Stomach (tissue), 9 donors: ENCODE data around the gene IQSEC1. TPM values are rescaled to one million over a fixed set of nuclear protein-coding genes. Genes with fewer than 3 reads are reported as not detected.

Source experiments
- DNase-seq, 2 donors: peaks; one replicate each; pipeline versions ENCODE4 v3.0.0 to v3.0.0-alpha.2; 2013 to 2019
- H3K27ac ChIP-seq, 5 donors: fragments of 200-600 bp in 4 of 5; sonication (generic) in 4 of 5; one replicate each; pipeline ENCODE4 v1.5.1; 2013 to 2019; ENCODE audit warnings: mild to moderate bottlenecking in 1 of 5, moderate library complexity in 1 of 5
- H3K27me3 ChIP-seq, 3 donors: fragments of 200-600 bp; sonication (generic); one replicate each; pipeline ENCODE4 v1.5.1; 2017 to 2019; ENCODE audit warnings: mixed run types in 1 of 3
- H3K36me3 ChIP-seq, 4 donors: fragments of 200-600 bp; sonication (generic); 1 replicate in 3 of 4; 2 replicates in 1 of 4; pipeline ENCODE4 v1.5.1; 2016 to 2019
- H3K4me1 ChIP-seq, 4 donors: fragments of 200-600 bp; sonication (generic); one replicate each; pipeline ENCODE4 v1.5.1; 2016 to 2019
- H3K4me3 ChIP-seq, 4 donors: fragments of 200-600 bp; sonication (generic) in 3 of 4; one replicate each; pipeline ENCODE4 v1.5.1; 2016 to 2019; ENCODE audit warnings: mild to moderate bottlenecking in 1 of 4
- H3K9me3 ChIP-seq, 4 donors: fragments of 200-600 bp; sonication (generic); one replicate each; pipeline ENCODE4 v1.5.1; 2016 to 2019
- EP300 ChIP-seq: sonication (generic); formaldehyde crosslinking; IDR thresholded peaks from one replicate; pipeline ENCODE4 v1.6.1; 2017; ENCODE audit warnings: antibody characterized with exemption
- POLR2A ChIP-seq, 4 donors: fragments of 450-650 bp; IDR thresholded peaks; one replicate each; pipeline ENCODE4 v1.6.1; 2016; ENCODE audit warnings: antibody characterized with exemption in 4 of 4, control low read depth in 2 of 4, mild to moderate bottlenecking in 1 of 4, moderate library complexity in 1 of 4
- POLR2AphosphoS5 ChIP-seq, 3 donors: sonication (generic); formaldehyde crosslinking; IDR thresholded peaks; one replicate each; pipeline ENCODE4 v1.6.1; 2016; ENCODE audit warnings: antibody characterized with exemption in 3 of 3
- WGBS, 5 donors: extraction: QIAGEN DNeasy Blood & Tissue Kit in 3 of 5; methylation state at CpG; one replicate each; pipeline versions ENCODE4 v1.1.5 to v1.1.7; 2013 to 2018; 5-methylcytosine and 5-hydroxymethylcytosine counted together
- intact Hi-C: fragments of 100-400 bp; cut with DNase I; formaldehyde crosslinking; loops from one replicate; pipeline ENCODE4 v1.15.1; 2023; ENCODE audit warnings: low total_unique reads
- polyA plus RNA-seq, 3 donors: library from polyadenylated mRNA; stranded (reverse); fragments of 200-250 nt; gene quantifications; one replicate each; pipeline ENCODE4 v1.2.3, GENCODE V29; 2013
- total RNA-seq, 5 donors: library from RNA; depleted of rRNA; stranded (reverse); fragments of >200 nt; gene quantifications; one replicate each; pipeline versions ENCODE4 v1.1.0 to v1.2.3, GENCODE V29; 2014 to 2016
- TF ChIP-seq, protein P1 (sequence below), 7 experiments: fragments of 450-650 bp in 4 of 7; fragments of 200-600 bp in 3 of 7; sonication (generic) in 3 of 7; IDR thresholded peaks; one replicate each; pipeline ENCODE4 v1.5.1; 2016 to 2019; ENCODE audit warnings: antibody characterized with exemption in 7 of 7, control low read depth in 2 of 7, mild to moderate bottlenecking in 1 of 7
- donor health status: healthy with polysubstance abuse.
- donor health status: Bipolar disorder and iron deficiency.
- donor health status: healthy.

IQSEC1 gene
- total and polyA plus RNA-seq, 8 donors = 6.7 to 46.9 (median 20.8) TPM

DNA sequence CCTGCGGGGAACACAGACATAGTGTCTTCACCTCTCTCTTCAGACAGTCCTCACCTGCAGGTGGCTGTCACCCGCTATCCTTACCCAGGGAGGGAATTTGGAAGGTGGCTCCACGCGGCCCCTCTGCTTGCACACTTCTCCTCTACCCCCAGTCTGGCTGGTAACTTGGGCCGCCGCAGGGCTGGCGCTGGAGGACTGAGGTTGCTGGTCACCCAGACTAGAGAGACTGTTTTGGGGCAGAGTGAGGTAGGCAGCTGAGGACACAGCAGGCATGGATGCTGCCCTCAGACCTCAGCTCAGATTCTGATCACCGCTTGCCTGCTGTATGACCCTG lies 12.6 kb upstream of the IQSEC1 start:
- WGBS, 5 donors = 84 to 95% (median 90%) methylated on average over 8 of the region's 8 CpGs
- intact Hi-C loops = loop anchor here (10.0 kb wide), 1 partner anchor 379 kb away; no protein-coding TSS in a partner anchor
- Histone ChIP-seq H3K4me3 (no peak overlapping the region), H3K27ac (no peak overlapping the region), H3K4me1 (no peaks in the 10 kb centered on the region), H3K9me3 (no peaks in the 10 kb centered on the region), H3K27me3 (no peaks in the 10 kb centered on the region), H3K36me3 (no peaks in the 10 kb centered on the region)
- no peak for DNase-seq
- TF ChIP-seq POLR2A (IDR thresholded peaks at IDR 0.05) (no peak), EP300 (no peak), POLR2AphosphoS5 (IDR thresholded peaks at IDR 0.05) (no peak)
- TF ChIP-seq, protein P1, sequence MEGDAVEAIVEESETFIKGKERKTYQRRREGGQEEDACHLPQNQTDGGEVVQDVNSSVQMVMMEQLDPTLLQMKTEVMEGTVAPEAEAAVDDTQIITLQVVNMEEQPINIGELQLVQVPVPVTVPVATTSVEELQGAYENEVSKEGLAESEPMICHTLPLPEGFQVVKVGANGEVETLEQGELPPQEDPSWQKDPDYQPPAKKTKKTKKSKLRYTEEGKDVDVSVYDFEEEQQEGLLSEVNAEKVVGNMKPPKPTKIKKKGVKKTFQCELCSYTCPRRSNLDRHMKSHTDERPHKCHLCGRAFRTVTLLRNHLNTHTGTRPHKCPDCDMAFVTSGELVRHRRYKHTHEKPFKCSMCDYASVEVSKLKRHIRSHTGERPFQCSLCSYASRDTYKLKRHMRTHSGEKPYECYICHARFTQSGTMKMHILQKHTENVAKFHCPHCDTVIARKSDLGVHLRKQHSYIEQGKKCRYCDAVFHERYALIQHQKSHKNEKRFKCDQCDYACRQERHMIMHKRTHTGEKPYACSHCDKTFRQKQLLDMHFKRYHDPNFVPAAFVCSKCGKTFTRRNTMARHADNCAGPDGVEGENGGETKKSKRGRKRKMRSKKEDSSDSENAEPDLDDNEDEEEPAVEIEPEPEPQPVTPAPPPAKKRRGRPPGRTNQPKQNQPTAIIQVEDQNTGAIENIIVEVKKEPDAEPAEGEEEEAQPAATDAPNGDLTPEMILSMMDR (IDR thresholded peaks at IDR 0.05) = no peak

DNA sequence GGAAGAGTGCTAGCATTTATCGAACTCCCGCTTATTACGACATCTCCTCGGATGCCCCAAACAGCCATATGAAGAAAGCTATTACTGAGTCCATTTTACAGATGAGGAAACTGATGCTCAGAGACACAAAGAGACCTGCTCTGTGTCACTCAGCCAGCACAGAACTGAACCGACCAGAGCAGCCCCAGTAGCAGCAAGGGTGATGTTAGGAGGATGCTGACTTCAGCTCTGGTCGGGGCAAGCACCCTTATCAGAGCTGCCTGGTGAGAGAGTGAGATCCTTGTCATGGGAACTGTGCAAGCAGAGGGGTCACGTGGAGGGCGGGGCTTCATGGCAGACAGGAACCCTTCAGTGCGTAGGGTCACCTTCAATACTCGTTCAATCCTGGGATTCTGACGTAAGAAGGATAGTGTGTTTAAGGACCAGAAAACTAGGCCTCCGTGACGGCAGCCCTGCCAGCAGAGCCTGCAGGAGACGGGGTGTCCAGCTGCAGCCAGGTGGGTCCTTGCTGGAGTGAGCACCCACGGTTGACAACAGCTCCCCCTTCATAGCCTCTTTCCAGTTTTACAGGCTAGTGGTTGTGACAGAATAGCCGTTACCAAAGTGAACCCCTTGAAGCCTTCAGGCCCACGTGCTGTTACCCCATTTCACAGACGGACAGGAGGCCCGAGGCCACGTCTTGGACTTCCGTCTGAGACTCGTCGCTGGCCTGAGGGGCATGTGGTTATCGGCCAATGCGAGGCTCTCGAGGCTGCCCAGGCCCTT lies 12.0 kb upstream of the IQSEC1 start:
- Histone ChIP-seq H3K27ac (no peak overlapping the region), H3K27me3 (no peaks in the 10 kb centered on the region), H3K9me3 (no peaks in the 10 kb centered on the region), H3K4me3 (no peak overlapping the region), H3K4me1 (no peaks in the 10 kb centered on the region), H3K36me3 (no peaks in the 10 kb centered on the region)
- no peak for TF ChIP-seq POLR2A (IDR thresholded peaks at IDR 0.05)
- TF ChIP-seq, protein P1 (IDR thresholded peaks at IDR 0.05) = no peak
- TF ChIP-seq EP300 = no peak
- no peak for TF ChIP-seq POLR2AphosphoS5 (IDR thresholded peaks at IDR 0.05)
- no peak for DNase-seq
- intact Hi-C loops = loop anchor here (10.0 kb wide), 1 partner anchor 380 kb away; no protein-coding TSS in a partner anchor
- 77 to 83% (median 81%) methylated on average over 21 to 26 of the region's 26 CpGs for WGBS, 5 donors

DNA sequence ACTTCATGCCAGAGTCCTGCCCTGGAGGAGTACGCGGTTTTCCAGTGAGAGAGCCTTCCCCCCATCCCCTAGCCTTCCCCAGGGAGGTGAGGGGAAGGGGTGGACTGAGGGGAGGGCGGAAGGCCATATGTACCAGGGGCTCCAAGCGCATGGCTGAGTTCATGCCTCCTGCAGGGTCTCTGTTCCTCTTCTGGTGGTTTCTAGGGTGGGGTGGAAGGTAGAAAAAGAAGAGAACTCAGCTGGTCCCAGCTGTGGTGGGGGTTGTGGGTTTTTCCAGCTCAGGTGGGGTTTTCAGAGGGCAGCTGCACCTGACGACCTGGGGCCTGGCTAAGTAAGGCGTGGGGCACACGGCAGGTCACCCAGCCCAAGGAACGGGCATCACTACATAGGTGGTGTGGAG lies 10.7 kb upstream of the IQSEC1 start:
- 76 to 84% (median 80%) methylated on average over 8 of the region's 8 CpGs for WGBS, 5 donors
- DNase-seq = no peak
- no peak overlapping the region for H3K4me3 ChIP-seq
- intact Hi-C loops = loop anchor here (10.0 kb wide), 1 partner anchor 381 kb away; no protein-coding TSS in a partner anchor
- no peaks in the 10 kb centered on the region for H3K36me3 ChIP-seq
- peaks cover 0 to 5% (median 0%) of the 10 kb centered on the region in 3 donors for H3K27me3 ChIP-seq
- H3K9me3 ChIP-seq = no peaks in the 10 kb centered on the region
- no peaks in the 10 kb centered on the region for H3K4me1 ChIP-seq
- TF ChIP-seq, protein P1 (IDR thresholded peaks at IDR 0.05) = no peak
- TF ChIP-seq POLR2A (IDR thresholded peaks at IDR 0.05) (no peak), POLR2AphosphoS5 (IDR thresholded peaks at IDR 0.05) (no peak), EP300 (no peak)
- no peak overlapping the region for H3K27ac ChIP-seq

DNA sequence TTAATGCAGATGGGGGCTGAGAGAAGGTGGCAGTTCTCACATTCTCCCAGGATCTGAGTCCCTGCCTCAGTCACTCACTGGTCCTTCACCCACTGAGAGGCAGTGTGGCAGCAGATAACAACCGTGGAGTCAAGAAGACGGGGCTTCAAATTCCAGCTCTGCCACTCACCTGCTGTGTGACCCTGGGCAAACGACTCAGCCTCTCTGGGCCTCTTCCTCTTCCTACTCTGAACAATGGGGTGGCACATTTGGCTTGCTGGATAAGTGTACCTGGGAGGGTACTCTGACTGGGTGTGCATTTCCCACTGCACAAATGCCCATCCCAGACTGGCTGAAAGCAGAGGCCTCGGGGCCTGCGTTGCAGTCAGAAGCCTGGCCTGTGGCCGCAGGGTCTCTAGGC lies 10.0 kb upstream of the IQSEC1 start:
- intact Hi-C loops = loop anchor here (10.0 kb wide), 1 partner anchor 382 kb away; no protein-coding TSS in a partner anchor
- no peak for TF ChIP-seq POLR2AphosphoS5 (IDR thresholded peaks at IDR 0.05)
- TF ChIP-seq, protein P1 (IDR thresholded peaks at IDR 0.05) = no peak
- WGBS, 5 donors = 78 to 86% (median 82%) methylated on average over 4 to 6 of the region's 6 CpGs
- Histone ChIP-seq H3K36me3 (no peaks in the 10 kb centered on the region), H3K4me3 (no peak overlapping the region), H3K9me3 (no peaks in the 10 kb centered on the region), H3K4me1 (no peaks in the 10 kb centered on the region), H3K27ac (no peak overlapping the region), H3K27me3 (peaks cover 0 to 10% (median under 1%) of the 10 kb centered on the region in 3 donors)
- DNase-seq = no peak
